AG08395 (cell line): ENCODE data around the gene IL22.

ENCODE experiments used
- DNase-seq: peaks from one replicate; pipeline ENCODE4 v3.0.0; 2012; ENCODE audit warnings: mixed read lengths, low spot score

Gene IL22

GRCh38 chr12:68264158-68264855 lies 10.9 kb upstream of the IL22 start:
- no peak for DNase-seq

- no peak for DNase-seq
Observed at GRCh38 chr12:68263366-68263765, 10.0 kb upstream of the IL22 start.

- no peak for DNase-seq
Observed at GRCh38 chr12:68261896-68262295, 8.5 kb upstream of the IL22 start.

DNA sequence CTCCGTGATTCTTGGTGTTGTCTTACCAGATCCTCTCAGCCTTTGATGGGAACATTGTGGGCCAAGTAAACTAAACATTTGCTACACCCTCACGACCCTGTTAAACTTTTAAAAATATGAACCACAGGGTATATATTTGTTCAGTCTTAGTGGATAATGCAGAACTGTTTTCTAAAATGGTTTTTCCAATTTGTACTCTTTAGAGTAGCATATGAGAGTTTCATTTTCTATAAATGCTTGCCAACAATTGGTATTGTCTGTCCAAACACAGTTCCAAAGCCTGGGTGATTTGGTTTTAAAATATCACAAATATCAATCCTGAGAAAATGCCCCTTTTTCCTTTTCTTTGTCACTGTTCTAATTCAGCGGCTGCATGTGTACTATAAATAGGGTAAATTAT lies 6.7 kb upstream of the IL22 start:
- no peak for DNase-seq

DNA sequence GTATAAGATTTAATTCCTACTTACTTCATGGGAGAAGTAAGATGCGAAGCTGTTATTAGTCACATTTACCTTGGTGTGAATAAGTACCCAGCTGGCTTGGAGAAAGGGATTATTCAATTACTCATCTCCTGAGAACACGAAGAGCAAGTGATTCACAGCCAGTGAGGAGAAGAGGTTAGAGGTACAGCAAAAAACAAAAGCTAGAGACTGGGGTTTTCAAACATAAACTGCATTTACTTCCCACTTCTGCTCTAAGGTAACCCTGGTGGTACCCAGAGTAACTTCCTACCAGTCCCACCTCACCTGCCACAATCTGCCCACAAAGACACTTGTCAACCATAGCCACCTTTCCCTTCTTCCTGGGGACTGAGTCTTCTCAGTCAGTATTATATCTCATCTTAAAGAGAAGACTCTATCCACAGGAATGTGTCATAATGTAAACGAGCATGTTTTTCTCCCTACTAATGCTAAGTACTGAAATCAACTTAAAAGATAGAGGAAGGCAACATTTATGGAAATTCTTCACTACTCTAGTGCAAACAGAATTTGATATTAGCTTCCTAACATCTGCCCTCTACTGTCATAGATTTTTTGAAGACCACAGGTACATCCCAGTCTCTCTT lies 6.0 kb upstream of the IL22 start:
- peak; percentile 41 for DNase-seq

GRCh38 chr12:68252077-68252476 lies 1.3 kb downstream of the IL22 start:
- no peak for DNase-seq

GRCh38 chr12:68250454-68250853 lies 3.0 kb downstream of the IL22 start:
- no peak for DNase-seq

DNA sequence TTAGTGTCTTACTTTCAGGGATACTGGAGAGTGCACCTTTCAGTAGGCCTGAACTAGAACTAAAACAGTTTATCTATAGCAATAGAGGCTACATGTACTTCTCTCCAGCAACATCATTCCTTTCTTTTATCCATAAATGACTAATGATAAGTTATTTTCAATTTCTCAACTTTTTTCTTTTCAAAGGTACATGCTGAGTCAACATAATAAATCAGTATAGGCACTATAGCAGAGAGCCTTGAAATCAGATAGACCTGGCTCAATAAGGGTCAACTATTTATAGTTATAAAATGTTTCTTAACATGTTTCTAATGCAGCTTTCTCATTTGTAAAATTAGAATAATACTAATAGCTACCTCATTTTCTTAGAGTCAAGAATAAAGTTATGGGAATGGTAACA lies 5.6 kb downstream of the IL22 start:
- no peak for DNase-seq

GRCh38 chr12:68246350-68246749 lies 7.1 kb downstream of the IL22 start:
- DNase-seq, result no peak

DNA sequence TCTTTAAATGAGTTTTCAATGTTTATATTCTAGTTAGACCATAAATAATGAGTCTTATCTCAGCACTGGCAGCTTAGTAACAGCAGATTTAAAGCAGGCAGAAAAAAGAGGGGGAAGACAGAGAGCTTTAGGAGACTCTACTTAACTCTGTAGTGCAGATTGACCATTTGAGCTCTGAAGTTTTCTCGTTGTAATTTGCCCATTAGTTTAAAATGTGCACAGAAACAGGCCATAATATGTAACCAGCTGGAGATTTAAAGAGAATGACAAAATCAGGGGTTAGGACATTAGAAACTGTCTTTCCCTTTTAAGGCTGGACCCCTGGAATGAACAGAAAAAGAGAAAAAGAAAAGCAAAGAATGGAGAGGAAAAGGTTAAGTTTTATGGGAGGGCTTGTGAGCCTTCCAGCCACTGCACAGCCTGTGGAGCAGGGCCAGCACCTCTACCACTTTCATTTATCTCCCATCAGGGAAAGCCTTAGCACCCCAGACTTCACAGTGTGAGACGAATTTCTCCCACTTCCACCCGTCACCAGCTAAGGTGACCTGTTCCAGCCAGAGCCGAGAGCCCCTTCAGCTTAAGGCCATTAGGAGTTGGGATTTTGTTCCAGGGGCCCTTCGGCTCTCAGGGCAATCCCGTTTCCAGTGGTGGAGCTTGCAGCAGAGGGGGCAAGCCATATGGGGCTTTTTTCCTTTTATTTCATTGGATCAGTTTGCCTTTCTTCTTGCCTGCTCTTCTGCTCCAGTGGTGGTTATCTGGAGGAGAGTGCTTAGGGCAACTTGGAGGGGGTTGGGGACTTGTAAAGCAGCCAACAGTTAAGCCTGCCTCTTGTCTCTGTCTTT lies 8.0 kb downstream of the IL22 start:
- DNase-seq, result no peak

- DNase-seq, result no peak
Observed at GRCh38 chr12:68242777-68243176, 10.6 kb downstream of the IL22 start.

DNA sequence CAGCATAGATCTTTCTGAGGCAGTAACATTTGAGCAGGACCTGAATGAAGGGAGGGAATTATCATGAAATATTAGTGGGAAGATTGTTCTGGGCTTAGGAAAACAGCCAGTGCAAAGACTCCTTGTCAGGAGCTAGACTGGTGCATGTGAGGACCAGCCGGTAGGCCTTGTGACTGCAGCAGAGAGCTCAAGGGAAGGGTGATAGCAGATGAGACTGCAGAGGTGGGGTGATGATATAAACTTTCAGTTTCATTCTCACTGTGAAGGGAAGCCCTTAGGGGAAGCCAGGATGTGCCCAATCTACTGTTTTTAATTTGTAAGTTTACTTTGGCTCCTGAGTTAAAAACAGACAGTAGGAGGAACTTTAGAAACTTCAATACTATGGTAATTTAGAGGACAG lies 12.4 kb downstream of the IL22 start:
- peak; percentile 45 for DNase-seq

- peak; percentile 87 for DNase-seq
Observed at GRCh38 chr12:68240079-68240478, 13.3 kb downstream of the IL22 start.

- no peak for DNase-seq
Observed at GRCh38 chr12:68239309-68239982, 14.0 kb downstream of the IL22 start.

DNA sequence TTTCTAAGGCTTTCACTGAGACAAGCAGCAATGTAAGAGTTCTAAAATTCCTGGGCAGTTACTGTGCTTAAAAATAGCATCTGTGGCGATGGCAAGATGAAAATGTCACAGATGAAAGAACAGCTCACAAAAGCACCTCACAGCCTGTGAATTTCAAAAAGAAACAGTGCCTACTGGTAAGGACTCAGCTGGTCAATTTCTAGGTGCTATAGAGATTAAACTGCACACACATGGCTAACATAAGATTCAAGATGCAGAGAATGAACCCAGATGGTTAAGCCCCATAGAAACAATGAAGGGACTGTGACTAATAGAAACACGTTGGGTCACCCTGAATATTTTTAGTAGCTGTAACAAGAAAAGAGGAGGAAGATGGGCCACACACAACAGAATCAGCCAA lies 15.8 kb downstream of the IL22 start:
- DNase-seq, result peak; percentile 44

DNA sequence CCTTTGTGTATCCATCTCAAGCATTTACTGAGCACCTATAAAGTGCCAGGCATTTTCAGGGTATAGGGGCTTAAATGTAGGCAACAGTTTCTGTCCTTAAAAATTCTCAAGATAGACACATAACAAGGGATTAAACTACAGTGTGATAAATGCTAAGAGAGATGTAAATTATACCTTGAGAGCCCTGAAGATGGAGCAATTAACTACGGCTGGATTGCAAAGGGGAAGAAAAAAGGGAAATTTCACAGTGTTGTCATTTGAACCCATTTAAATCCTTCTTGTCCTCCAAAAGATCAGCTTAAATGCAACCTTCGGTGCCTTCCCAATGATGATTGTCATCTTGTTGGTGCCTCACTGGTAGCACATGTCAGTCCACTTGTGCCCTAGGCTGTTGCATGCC lies 16.3 kb downstream of the IL22 start:
- DNase-seq, result no peak

GRCh38 chr12:68236421-68237059 lies 16.9 kb downstream of the IL22 start:
- no peak for DNase-seq

DNA sequence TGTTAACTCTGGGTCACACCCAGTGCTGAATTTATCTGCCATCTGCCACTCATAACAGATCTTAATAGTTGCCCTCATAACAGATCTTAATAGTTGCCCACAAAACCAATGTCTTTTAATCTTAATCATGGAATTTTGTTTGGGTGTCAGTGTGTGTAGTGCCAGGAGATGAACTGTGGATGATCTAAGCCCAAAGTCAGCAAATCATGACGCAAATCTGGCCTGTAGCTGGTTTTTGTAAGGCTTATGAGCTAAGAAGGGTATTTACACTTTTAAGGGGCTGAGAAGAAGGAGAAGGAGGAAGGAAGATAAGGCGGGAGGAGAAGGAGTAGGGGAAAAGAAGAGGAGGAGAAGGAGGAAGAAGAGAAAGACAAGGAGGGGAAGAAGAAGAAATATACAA lies 17.8 kb downstream of the IL22 start:
- DNase-seq, result no peak

GRCh38 chr12:68234140-68234539 lies 19.3 kb downstream of the IL22 start:
- no peak for DNase-seq

GRCh38 chr12:68233498-68233897 lies 19.9 kb downstream of the IL22 start:
- DNase-seq, result no peak

- no peak for DNase-seq
Observed at GRCh38 chr12:68231691-68232090, 21.7 kb downstream of the IL22 start.

GRCh38 chr12:68231229-68231628 lies 22.2 kb downstream of the IL22 start:
- DNase-seq, result no peak
